SH-SY5Y (cell line): Measurements from ENCODE around the gene AFG1L.

Source experiments
- GATA2 ChIP-seq: IDR thresholded peaks from 2 replicates; pipeline ENCODE4 v1.6.1; 2011; ENCODE audit warnings: mild to moderate bottlenecking, low read depth, low read length
- GATA3 ChIP-seq: IDR thresholded peaks from 2 replicates; pipeline ENCODE4 v1.6.1; 2011; ENCODE audit warnings: low read depth, mild to moderate bottlenecking, low read length, moderate library complexity

Gene AFG1L

GRCh38 chr6:108275976-108276375 lies 18.9 kb upstream of the AFG1L start:
- TF ChIP-seq GATA3 = no peak
- TF ChIP-seq GATA2 = no peak

GRCh38 chr6:108277295-108277694 lies 17.6 kb upstream of the AFG1L start:
- TF ChIP-seq GATA2 = no peak
- TF ChIP-seq GATA3 = no peak

GRCh38 chr6:108277831-108278230 lies 17.0 kb upstream of the AFG1L start:
- no peak for TF ChIP-seq GATA3
- TF ChIP-seq GATA2 = no peak

GRCh38 chr6:108285381-108285780 lies 9.5 kb upstream of the AFG1L start:
- TF ChIP-seq GATA3 (no peak), GATA2 (no peak)

GRCh38 chr6:108286366-108286765 lies 8.5 kb upstream of the AFG1L start:
- TF ChIP-seq GATA2 (no peak), GATA3 (no peak)

GRCh38 chr6:108287373-108287772 lies 7.5 kb upstream of the AFG1L start:
- TF ChIP-seq GATA3 (no peak), GATA2 (no peak)

GRCh38 chr6:108288742-108289141 lies 6.1 kb upstream of the AFG1L start:
- TF ChIP-seq GATA3 = no peak
- no peak for TF ChIP-seq GATA2

GRCh38 chr6:108291091-108291490 lies 3.8 kb upstream of the AFG1L start:
- no peak for TF ChIP-seq GATA3
- TF ChIP-seq GATA2 = no peak

- no peak for TF ChIP-seq GATA2
- TF ChIP-seq GATA3 = no peak
Measured at GRCh38 chr6:108293527-108294296, 1.1 kb upstream of the AFG1L start.

GRCh38 chr6:108294297-108294726 lies 542 bp upstream of the AFG1L start:
- TF ChIP-seq GATA3 = no peak

GRCh38 chr6:108295676-108296075 lies 822 bp downstream of the AFG1L start:
- no peak for TF ChIP-seq GATA3
- TF ChIP-seq GATA2 = no peak

GRCh38 chr6:108302386-108302785 lies 7.5 kb downstream of the AFG1L start:
- TF ChIP-seq GATA2 = no peak
- no peak for TF ChIP-seq GATA3

- TF ChIP-seq GATA2 (no peak), GATA3 (no peak)
Measured at GRCh38 chr6:108304646-108305045, 9.8 kb downstream of the AFG1L start.

GRCh38 chr6:108309844-108310243 lies 15.0 kb downstream of the AFG1L start:
- TF ChIP-seq GATA3 (no peak), GATA2 (no peak)

- no peak for TF ChIP-seq GATA2
- no peak for TF ChIP-seq GATA3
Measured at GRCh38 chr6:108312605-108313004, 17.8 kb downstream of the AFG1L start.

GRCh38 chr6:108321253-108321747 lies 26.4 kb downstream of the AFG1L start:
- TF ChIP-seq GATA2 (no peak), GATA3 (no peak)

- TF ChIP-seq GATA3 = no peak
- no peak for TF ChIP-seq GATA2
Measured at GRCh38 chr6:108322728-108323127, 27.9 kb downstream of the AFG1L start.
